ENCODE results near the gene FOXN3. TPM values are rescaled to one million over a fixed set of nuclear protein-coding genes. Genes with fewer than 3 reads are reported as not detected.

FOXN3 gene
- total and polyA plus RNA-seq, 8 donors = 43.5 to 80.7 (median 49.1) TPM

- no peak for DNase-seq
- TF ChIP-seq CTCF (IDR thresholded peaks at IDR 0.05) = no peak
These were observed 43.8 kb downstream of the FOXN3 start for GRCh38 chr14:89373185-89373584.

GRCh38 chr14:89372512-89372883 is 44.5 kb downstream of the FOXN3 start:
- H3K4me3 ChIP-seq = no peak overlapping the region
- intact Hi-C loops (cut with DNase I) = no loop called here
- ATAC-seq = no peak
- peaks cover 0 to 32% of the 10 kb centered on the region in 2 donors for H3K4me1 ChIP-seq
- no peak for TF ChIP-seq CTCF (IDR thresholded peaks at IDR 0.05)
- no peaks in the 10 kb centered on the region for H3K36me3 ChIP-seq
- no peaks in the 10 kb centered on the region for H3K9me3 ChIP-seq
- H3K27ac ChIP-seq = no peak overlapping the region
- no peak for DNase-seq
- no peaks in the 10 kb centered on the region for H3K27me3 ChIP-seq

More at GRCh38 chr14:89373185-89373584, 43.8 kb downstream of the FOXN3 start:
- no peaks in the 10 kb centered on the region for H3K36me3 ChIP-seq
- no peak for ATAC-seq
- intact Hi-C loops (cut with DNase I) = no loop called here
- H3K9me3 ChIP-seq = no peaks in the 10 kb centered on the region
- H3K4me1 ChIP-seq = peaks cover 0 to 33% of the 10 kb centered on the region in 2 donors
- no peak overlapping the region for H3K4me3 ChIP-seq
- H3K27me3 ChIP-seq = no peaks in the 10 kb centered on the region
- H3K27ac ChIP-seq = no peak overlapping the region

GRCh38 chr14:89371585-89372511 is 45.2 kb downstream of the FOXN3 start:
- intact Hi-C loops (cut with DNase I) = no loop called here
- no peak for TF ChIP-seq CTCF (IDR thresholded peaks at IDR 0.05)
- Histone ChIP-seq H3K27me3 (no peaks in the 10 kb centered on the region), H3K36me3 (no peaks in the 10 kb centered on the region), H3K27ac (no peak overlapping the region), H3K4me1 (peaks cover 6 to 35% of the 10 kb centered on the region in 2 donors), H3K4me3 (no peak overlapping the region), H3K9me3 (no peaks in the 10 kb centered on the region)
- DNase-seq = no peak
- no peak for ATAC-seq

- TF ChIP-seq CTCF (IDR thresholded peaks at IDR 0.05) = no peak
- Histone ChIP-seq H3K36me3 (no peaks in the 10 kb centered on the region), H3K4me3 (no peak overlapping the region), H3K27ac (no peak overlapping the region), H3K9me3 (no peaks in the 10 kb centered on the region), H3K27me3 (no peaks in the 10 kb centered on the region), H3K4me1 (peaks cover 7 to 45% of the 10 kb centered on the region in 2 donors)
- DNase-seq (no peak), ATAC-seq (no peak)
- intact Hi-C loops (cut with DNase I) = no loop called here
These were observed 46.3 kb downstream of the FOXN3 start for GRCh38 chr14:89370781-89371180.

- intact Hi-C loops (cut with DNase I) = no loop called here
- H3K36me3 ChIP-seq = no peaks in the 10 kb centered on the region
- no peak for TF ChIP-seq CTCF (IDR thresholded peaks at IDR 0.05)
- no peak overlapping the region for H3K27ac ChIP-seq
- H3K27me3 ChIP-seq = no peaks in the 10 kb centered on the region
- H3K4me3 ChIP-seq = no peak overlapping the region
- ATAC-seq = no peak
- peaks cover 9 to 49% of the 10 kb centered on the region in 2 donors for H3K4me1 ChIP-seq
- no peak for DNase-seq
- H3K9me3 ChIP-seq = no peaks in the 10 kb centered on the region
These were observed 46.7 kb downstream of the FOXN3 start for GRCh38 chr14:89370381-89370780.

Measured in left lung (tissue), 10 donors.